IPS-NIHi7 (cell line): ENCODE data around the gene DGCR8.

ENCODE experiments used
- DNase-seq: peaks from one replicate; pipeline ENCODE4 v3.0.0; 2012; ENCODE audit warnings: mixed read lengths; ENCODE audit errors: extremely low spot score

Gene DGCR8

DNA sequence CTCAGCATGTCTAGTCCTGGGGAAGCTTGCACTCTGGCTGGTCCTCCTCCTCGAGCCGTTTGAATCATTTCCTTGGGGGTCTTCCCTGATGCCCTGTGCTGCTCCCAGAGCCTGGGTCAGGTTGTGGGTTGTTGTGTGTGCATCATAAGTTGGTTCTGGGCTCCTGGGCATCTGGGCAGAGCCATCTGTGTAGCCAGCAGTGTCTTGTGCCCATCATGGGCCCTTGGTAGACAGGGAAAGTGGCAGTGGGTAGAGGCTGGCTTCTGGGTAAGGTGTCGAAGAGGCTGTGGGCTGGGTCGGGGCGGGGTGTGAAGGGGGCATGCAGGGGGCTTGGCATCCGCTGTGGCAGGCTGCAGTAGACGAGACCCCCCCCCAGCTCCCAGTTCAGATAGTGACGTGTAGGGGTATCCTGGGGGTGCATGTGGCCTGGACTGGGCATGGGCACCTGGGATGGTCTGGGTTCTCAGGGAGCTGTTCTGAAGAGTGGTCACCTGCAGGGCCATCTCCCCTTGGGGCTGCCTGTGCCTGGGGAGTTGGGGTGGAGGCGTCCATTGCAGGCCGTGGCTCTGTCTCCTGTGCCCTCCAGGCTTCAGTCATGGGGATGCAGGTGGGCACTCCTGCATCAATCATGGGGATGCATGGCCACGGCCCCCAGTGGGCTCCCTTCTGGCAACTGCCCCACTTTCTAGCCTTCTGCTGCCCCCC is 44.2 kb downstream of the DGCR8 start:
- no peak for DNase-seq

DNA sequence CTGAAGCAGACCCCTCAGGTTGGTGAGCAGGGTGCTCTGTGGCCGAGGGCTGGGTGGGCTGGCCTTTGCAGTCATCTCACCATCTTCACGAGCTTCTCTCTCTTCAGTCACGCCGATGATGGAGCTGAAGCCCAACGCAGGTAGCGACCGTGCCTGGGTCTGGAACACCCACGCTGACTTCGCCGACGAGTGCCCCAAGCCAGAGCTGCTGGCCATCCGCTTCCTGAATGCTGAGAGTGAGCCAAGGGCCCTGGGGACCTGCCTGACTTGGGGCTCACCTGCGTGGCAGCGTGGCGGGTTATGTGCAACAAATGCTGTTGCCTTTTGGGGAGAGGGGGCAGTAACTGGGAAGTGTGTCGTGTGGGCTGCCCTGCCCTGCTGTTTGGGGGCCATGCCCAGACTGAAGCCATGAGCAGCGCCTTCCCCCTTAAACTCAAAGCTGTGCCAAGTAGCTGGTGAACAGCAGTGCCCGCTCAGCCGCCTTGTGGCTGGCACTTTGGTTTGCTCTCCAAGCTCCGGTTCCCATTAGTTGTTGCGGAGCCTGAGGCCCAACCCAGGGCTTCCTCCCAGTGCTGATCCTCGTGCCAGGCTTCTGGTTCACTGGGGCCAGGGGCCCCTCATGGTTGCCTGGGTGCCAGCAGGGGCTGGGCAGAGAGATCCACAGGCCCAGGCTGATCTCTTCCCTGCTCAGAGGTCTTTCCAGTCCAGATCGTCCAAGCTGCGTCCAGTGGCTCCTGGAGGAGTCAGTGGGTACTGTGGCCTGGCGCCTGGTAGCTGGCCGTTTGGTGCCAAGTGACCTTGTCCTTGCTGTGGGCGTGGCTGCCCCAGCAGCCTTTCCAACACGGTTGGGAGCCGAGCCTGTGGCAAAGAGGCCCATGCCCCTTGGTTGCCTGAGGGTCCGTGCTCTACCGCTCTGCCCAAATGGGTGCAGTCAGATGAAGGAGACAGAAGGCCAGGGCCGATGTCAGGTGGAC is 45.4 kb downstream of the DGCR8 start:
- DNase-seq, result no peak

DNA sequence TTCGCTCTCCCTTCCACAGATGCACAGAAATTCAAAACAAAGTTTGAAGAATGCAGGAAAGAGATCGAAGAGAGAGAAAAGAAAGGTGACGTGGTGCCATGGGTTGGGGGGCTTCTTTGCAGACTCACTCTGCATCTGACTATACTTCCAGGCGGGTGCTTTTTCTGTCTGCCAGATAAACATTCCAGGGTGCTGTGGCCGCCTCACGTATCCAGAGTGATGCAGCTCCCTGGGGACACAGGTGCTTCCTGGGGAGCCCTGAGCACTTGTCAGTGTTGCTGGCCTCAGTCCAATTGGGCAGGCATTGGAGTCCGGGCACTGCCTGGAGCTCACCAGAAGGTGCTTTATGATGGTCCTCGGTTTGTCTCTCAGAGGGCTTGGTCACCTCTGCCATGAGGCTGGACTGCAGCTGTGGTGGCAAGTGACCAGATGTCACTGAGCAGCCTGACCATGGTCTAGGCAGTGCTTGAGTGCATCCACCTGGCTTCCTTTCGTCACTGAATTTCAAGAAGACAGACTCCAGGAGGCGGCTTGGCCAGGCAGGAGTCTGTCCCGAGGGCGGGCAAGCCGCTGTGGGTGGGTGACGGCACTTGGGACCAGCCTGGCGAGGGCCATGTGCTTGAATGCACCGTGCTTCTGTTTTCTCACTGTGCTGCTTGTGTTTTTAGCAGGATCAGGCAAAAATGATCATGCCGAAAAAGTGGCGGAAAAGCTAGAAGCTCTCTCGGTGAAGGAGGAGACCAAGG is 46.4 kb downstream of the DGCR8 start:
- DNase-seq, result no peak

DNA sequence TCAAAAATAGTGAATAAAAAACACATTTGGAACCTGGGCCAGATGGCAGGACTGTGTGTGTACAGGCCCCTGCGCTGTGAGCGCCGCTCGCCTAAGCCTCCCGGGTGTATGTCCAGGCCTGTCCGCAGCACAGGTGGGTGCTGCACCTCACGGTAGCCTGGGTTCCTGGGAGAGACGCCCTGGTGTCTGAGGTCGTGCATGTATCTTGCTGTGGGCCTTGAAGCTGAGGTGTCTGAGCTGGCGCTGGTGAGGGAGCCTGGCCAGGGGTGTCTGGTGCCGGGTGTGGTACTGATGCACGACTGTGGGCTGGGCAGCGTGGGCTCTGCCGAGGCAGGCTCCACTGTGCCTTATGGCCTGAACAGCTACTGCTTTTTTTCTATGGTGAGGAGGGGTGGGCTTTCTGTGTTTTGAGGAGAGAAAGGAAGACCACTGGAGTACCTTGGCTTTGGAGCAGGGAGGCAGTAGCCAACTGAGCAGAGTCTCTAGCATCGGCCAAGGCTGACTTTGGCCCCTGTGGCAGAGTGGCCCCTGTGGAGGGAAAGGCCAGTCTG is 47.4 kb downstream of the DGCR8 start:
- DNase-seq, result no peak

DNA sequence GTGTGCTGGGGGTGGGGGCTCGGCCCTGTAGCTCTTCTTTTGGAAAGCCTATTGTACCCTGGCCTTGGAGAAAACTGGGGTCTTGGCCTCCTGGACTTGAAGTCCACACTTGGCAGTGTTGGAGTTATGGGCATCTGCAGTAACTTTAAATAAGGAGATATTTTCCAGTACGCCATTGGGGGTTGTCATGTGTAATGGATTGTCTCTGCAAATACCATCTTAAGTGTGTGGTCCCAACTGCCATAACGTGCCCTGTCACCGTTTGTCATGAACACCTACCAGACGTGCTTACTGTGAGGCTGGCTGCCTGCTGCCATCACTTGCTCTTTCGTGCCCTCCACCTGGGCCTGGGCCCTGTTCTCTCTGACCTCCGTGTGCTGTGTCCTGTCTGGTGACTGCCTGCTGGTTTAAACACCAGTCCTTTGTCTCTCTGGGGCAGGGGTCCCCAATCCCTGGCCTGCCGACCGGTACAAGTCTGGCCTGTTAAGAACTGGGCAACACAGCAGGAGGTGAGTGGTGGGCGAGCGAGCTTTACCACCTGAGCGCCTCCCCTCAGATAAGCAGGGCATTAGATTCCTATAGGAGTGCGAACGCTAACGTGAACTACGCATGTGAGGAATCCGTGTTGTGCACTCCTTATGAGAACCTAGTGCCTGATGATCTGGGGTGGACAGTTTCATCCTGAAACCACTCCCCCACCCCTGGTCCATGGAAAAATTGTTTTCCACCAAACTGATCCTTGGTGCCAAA is 48.0 kb downstream of the DGCR8 start:
- DNase-seq, result no peak

DNA sequence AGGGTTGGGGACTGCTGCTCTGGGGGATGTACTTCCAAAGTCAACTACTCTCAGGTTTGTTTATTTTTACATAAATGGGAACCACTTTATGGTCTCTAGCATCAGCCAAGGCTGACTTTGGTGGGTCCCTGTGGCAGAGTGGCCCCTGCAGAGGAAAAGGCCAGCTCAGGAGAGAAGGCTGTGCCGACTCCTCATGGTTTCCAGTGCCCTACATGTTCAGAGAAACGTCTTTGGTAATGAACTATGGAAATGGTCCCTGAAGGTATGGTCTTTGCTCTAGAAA is 48.5 kb downstream of the DGCR8 start:
- DNase-seq, result no peak

DNA sequence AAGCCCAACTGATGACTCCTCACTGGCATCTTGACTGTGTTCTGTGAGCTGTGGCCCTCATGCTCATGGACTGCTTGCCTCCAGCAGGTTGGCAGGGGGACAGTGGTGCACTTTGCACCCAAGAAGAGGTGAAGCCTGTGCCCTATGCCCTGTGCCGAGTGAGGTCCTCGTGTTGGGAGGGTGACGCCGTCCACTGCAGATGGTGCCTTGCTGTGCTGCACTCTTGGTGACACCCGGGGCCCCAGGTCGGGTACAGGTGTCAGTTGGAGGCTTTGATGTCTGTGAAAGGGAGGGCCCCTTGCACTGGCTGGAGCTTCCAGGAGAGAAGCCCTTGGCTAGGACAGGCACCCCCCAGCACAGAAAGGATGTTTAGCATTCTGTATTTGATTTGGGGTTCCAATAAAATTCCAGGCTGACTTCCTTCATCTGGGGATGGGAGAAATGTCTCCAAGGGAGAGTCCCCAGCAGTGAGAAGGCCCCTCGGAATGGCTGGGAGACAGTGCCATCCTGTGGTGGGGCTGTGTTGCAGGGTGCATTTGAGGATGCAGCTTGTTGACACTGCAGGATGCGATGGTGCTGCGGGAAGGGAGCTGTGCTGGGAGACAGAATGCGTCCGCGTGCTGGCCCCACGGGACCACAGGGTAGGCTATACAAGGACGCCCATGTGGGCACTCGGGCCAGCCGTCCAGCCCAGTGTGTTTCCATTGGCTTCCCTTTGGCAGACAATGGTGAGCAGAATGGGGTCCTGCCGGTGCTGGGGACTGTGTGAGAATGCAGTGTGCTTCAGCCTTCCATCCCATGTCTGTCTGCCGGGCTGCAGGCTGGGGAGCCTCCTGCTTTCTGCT is 49.1 kb downstream of the DGCR8 start:
- DNase-seq, result peak; percentile 75

DNA sequence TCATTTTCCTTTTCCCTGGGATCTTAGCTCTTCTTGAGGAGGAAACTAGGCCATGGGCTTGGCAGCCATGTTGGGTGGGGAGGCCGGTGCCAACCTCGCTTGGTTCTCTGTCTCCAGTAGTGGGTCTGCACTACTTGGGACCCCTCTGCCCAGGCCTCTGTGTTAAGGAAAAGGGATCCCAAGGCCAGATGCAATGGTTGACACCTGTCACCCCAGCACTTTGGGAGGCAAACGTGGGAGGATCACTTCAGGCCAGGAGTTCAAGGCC is 49.6 kb downstream of the DGCR8 start:
- no peak for DNase-seq

DNA sequence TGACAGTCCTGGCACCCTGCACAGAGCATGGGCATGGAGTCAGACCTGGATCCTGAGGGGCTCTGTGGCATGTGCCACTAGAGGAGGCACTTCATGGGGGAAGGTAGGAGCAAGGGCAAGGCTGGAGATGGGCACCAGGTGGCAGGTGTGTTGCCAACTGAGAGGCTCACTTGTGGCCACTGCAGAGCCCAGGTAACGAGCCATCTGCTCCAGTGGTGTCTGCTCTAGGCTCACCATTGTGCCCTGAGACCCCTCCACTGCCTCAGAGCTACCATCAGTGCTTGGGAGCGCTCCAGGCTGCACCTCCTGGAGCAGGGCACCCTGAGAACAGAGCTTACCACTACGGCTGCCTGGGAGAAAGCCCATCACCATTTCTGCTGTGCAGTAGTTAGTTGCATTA is 50.3 kb downstream of the DGCR8 start:
- no peak for DNase-seq

DNA sequence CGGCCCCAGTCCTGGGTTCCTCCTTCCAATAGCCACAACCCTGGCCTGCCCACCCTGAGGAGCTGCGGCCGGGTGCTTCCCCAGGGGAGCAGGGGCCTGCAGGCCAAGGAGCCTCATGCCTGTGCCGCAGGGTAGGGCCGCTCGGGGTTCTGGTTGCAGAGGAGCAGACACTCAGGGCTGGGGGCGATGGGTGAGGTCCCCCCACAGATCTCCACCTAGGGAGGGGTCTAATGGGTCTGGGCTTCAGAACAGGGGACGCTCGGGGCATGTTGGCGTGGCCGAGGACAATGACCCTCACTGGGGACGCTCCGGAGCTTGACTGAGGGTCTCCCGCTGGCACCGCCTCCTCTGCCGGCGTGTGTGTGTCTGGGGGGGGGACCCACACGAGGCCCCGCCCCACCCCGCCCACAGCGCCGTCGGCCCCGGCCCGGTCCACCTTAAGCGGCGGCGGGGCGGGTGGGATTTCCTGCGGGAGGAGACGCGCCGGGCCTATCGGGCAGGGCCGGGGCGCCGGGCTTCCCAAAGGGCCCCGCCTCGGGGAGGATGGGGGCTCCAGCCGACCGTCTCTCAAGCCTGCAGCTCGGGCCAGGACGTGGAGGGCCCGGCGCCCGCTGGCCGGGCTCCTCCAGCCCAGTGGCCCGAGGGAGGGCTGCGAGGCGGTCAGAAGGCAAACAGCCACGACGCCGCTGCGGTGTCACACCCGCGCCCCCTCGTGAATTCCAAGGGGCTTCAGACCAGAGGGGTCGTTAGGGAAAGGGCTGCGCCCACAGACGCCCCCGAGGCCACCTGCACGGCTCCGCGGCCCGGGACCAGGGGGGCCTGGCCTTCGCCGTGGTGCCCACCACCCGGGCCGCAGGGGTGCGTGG is 50.9 kb downstream of the DGCR8 start:
- peak; percentile 81 for DNase-seq

DNA sequence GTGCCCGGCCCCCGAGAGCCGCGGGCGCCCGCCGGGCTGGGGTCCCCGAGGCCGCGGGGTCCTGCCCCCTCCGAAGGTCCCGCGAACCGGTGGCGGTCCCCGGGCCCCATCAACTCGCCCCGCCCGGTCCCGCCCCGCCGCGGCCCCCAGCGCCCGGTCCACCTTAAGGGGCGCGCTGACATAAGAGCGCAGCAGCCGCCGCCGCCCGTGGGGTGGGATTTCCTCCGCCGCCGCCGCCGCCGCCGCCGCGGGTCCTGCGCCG is 51.5 kb downstream of the DGCR8 start, which contains the start of gene ZDHHC8:
Gene ZDHHC8, plus strand, starts transcription at position 208 of the 262 bp plus-strand sequence. CDS start 144 bp downstream, outside the sequence.
- DNase-seq, result no peak

DNA sequence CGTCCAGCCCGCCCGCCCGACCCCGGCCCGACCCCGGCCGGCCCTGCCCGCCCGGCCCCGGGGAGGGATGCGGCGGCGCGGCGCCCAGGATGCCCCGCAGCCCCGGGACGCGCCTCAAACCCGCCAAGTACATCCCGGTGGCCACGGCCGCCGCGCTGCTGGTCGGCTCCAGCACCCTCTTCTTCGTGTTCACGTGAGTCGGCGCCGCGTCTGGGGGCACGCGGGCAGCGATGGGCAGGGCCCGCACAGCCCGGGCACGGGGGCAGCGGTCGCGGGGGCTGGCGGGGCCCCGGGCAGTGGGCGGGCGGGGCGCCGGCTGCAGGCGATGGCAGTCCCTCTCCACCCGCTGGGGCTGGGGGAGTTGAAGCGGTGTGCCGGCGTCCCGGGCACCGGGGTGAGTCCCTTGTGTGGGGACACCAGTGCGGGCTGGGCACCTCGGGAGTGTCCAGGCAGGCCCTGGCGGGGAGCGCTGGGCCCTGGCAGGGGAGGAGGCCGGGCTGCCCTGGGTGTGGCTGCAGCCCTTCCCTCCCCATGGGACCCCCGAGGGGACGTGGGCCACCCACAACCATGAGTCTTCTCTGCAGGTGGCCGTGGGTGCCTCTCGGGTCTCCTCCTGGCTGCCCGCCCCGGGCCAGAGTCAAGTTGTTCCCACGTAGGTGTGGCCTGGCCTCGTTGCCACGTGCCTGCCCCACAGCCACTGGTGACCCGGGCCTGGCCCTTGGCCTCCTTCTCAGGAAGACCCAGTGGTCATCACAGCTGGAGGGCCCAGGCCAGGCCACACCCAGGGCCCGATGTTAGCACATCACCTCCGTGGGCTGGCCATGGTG is 52.0 kb downstream of the DGCR8 start:
- no peak for DNase-seq

DNA sequence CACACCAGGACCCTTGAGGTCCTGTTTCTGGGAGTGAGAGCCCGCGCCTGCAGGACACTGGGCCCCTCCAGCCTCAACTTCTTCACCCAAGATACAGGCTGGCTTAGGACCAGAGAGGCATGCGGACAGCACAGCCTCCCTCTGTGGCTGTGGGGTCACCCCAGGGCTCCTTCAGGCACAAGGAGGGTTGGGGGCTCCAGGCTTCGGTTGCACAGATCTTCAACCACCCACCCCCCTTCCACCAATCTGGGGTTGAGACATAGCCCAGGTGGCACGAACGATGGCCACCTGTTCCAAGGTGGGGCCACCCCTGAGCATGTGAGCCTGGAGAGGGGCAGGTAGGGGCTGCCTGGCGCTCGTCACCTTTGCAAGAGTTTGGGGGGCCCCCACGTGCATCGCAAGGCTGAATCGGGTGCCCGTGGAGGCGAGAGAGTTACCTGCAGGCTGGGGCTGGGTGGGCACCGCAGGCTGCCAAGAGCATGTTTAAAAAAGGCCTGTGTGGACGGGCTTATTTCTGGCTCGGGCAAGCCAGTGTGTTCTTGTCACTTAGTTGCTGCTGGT is 52.7 kb downstream of the DGCR8 start:
- no peak for DNase-seq

DNA sequence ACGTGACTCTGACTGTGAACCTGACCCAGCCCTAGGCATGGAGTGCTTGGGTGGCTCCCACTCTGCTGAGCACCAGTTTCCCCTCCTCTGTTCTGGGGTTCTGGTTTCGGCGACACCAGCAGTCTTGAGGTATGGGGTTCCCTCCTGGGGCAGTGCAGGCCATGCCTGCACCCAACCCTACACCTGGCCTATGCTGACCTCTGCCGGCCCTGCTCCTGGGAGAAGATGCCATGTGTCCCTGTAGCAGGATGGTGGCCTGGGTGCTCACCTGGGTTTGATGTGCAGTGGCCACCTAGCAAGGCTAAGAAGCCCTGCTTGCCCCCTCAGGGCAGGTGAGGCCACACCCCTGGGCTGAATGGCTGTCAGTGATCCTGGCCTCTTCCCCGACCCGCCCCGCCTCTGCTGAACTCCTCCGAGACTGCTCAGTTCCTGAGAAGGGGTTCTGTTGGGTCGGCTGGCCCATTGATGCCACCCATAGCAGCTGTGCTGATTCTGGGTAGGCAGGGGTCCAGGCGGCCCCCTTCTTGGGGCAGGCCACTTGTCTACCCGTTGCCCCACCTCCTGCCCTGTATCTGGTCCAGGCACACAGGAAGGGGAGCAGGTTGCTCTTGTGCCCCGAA is 54.0 kb downstream of the DGCR8 start:
- no peak for DNase-seq

DNA sequence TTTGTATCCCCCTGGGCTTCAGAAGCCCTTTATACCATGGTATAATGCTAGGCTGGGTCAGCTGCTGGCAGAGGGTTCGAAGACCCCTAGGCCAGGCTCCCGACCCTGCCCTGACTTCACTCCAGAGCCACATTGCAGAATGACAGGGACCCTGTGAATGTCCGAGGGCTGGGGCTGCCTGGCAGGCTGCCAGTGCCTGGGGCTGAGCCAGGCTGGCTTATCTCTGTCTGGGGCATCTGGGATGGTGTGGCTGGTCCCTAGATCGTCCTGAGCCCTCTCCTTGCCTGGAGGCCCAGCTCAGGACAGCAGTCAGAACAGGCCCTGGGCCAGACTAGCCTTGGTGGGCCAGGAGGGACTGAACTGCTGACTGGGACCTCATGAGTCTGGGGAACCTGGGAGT is 55.2 kb downstream of the DGCR8 start:
- no peak for DNase-seq

DNA sequence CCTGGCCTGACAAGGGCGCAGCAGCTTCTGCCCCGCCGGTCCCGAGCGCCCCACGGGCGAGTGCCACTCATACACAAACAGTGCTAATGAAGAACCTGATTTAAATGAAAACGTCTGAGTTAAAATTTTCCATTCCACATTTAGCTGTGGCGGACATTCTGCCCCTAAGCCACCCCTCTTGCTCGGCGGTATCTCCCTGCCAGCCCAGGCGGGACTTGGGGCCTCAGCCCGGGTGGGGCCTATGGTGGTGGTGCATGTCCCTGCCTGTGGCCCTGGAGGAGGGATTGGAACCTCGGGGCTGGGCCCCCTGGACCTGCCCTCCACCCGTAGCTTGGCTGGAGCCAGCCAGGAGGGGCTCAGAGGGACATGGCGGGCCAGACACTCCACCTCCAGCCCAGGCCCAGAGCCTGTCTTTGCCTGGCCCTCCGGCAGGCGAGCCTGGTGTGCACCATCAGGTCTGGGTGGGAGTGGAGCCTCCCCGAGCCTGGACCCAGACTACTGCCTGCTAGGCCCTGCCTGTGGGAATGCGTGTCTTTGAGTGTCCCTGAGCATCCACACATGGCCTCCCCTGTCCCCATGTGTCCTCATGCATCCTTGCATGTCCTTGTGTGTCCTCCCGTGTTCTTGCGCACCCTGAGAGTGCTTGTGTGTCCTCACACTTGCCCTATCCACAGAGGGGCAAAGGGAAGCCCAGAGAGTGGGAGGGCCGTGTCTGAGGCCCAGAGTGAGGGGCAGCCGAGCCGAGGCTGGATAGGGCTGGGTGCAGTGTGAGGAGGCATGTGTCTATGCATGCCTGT is 56.0 kb downstream of the DGCR8 start:
- no peak for DNase-seq

DNA sequence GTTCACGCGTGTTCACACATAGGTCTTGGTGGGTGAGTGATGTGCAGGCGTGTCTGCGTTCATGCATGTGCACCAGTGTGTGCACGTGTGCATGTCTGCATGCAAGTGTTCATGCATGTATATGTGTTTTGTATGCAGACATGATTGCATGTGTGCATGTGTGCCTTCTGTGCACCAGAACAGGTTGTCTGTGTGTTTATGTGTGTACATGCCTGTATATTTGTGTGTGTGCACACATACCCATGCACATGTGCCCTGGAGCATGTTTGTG is 56.5 kb downstream of the DGCR8 start:
- DNase-seq, result no peak

DNA sequence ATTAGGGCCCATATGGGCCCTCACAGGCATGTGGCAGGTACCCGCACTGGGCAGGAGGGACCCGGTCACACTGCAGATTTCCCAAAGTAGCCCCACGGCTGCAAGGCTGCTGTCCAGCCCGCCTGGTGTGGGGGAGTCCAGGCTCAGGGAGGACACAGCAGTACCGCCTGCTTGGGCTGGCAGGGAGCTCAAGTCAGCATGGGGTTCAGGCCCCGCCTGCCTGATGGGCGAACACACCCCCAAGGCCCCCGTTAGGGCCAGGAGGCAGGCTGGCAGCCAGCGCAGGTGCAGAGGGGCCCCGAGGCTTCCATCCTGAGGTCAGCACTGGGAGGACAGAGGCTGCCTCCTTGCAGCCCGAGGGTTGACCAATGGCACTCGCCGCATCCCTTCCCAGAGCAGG is 57.1 kb downstream of the DGCR8 start:
- no peak for DNase-seq
